Sigmoid colon (tissue), 7 donors: ENCODE data around the gene DZANK1. TPM values are rescaled to one million over a fixed set of nuclear protein-coding genes. Genes with fewer than 3 reads are reported as not detected.

Experiments
- DNase-seq: peaks from one replicate; pipeline ENCODE4 v3.0.0-alpha.2; 2019
- H3K27ac ChIP-seq, 4 donors: fragments of 200-600 bp; sonication (generic); one replicate each; pipeline ENCODE4 v1.5.1; 2016 to 2019; ENCODE audit warnings: mild to moderate bottlenecking in 1 of 4
- H3K27me3 ChIP-seq, 3 donors: fragments of 200-600 bp; sonication (generic); one replicate each; pipeline ENCODE4 v1.5.1; 2019; ENCODE audit warnings: mild to moderate bottlenecking in 1 of 3
- H3K36me3 ChIP-seq, 4 donors: fragments of 200-600 bp; sonication (generic); one replicate each; pipeline ENCODE4 v1.5.1; 2016 to 2019
- H3K4me1 ChIP-seq, 4 donors: fragments of 200-600 bp; sonication (generic); one replicate each; pipeline ENCODE4 v1.5.1; 2017 to 2019
- H3K4me3 ChIP-seq, 4 donors: fragments of 200-600 bp; sonication (generic); one replicate each; pipeline ENCODE4 v1.5.1; 2017 to 2019; ENCODE audit warnings: mild to moderate bottlenecking in 2 of 4, moderate library complexity in 1 of 4
- H3K9me3 ChIP-seq, 4 donors: fragments of 200-600 bp in 3 of 4; sonication (generic) in 3 of 4; one replicate each; pipeline versions ENCODE4 v1.5.1 to v1.6.1; 2013 to 2019
- EP300 ChIP-seq, 4 donors: sonication (generic); formaldehyde crosslinking; IDR thresholded peaks; one replicate each; pipeline ENCODE4 v1.6.1; 2017; ENCODE audit warnings: antibody characterized with exemption in 4 of 4
- POLR2A ChIP-seq, 2 donors: fragments of 450-650 bp; IDR thresholded peaks; one replicate each; pipeline ENCODE4 v1.6.1; 2016; ENCODE audit warnings: antibody characterized with exemption in 2 of 2, mild to moderate bottlenecking in 2 of 2, moderate library complexity in 2 of 2
- POLR2AphosphoS5 ChIP-seq, 4 donors: sonication (generic); formaldehyde crosslinking; IDR thresholded peaks; one replicate each; pipeline ENCODE4 v1.6.1; 2017; ENCODE audit warnings: antibody characterized with exemption in 4 of 4
- WGBS, 2 donors: extraction: QIAGEN DNeasy Blood & Tissue Kit; methylation state at CpG; one replicate each; pipeline ENCODE4 v1.1.7; 2013; 5-methylcytosine and 5-hydroxymethylcytosine counted together
- intact Hi-C: fragments of 100-400 bp; cut with DNase I; formaldehyde crosslinking; loops from one replicate; pipeline ENCODE4 v1.15.1; 2023
- polyA plus RNA-seq, 3 donors: library from polyadenylated mRNA; stranded (reverse); fragments of 200-250 nt; gene quantifications; one replicate each; pipeline ENCODE4 v1.2.3, GENCODE V29; 2013
- total RNA-seq, 4 donors: library from RNA; depleted of rRNA; stranded (reverse); fragments of >200 nt; gene quantifications; one replicate each; pipeline ENCODE4 v1.1.0, GENCODE V29; 2016
- TF ChIP-seq, protein P1 (sequence below), 4 experiments: fragments of 450-650 bp in 3 of 4; fragments of 200-600 bp in 1 of 4; IDR thresholded peaks; one replicate each; pipeline ENCODE4 v1.5.1; 2016 to 2019; ENCODE audit warnings: antibody characterized with exemption in 4 of 4, mild to moderate bottlenecking in 3 of 4, moderate library complexity in 2 of 4
- donor health status: healthy with polysubstance abuse.
- donor health status: Bipolar disorder and iron deficiency.
- donor health status: healthy.

The DZANK1 gene
- total and polyA plus RNA-seq, 7 donors, result 0.69 to 4.2 (median 1.9) TPM

DNA sequence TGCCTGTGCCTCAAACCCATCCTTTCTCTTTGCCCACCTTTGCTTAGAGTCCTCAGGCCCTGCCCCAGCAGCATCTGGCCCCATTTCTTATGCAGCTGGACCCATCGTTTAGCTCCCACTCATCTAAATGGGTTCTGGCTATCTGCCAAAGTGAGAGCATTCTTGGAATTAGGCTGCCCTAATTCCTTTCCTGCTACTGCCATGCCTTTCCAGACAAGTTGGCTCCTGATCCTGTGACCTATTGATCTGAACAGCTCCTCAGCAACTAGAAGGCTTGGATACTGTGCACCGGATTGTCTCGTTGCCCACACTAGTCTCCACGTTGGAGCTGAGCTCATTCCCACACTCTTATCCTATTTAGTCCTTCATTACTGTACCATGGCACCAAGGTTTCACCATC is 22.9 kb downstream of the DZANK1 start:
- TF ChIP-seq POLR2A (IDR thresholded peaks at IDR 0.05) (no peak), POLR2AphosphoS5 (IDR thresholded peaks at IDR 0.05) (no peak), EP300 (IDR thresholded peaks at IDR 0.05) (no peak)
- TF ChIP-seq, protein P1, sequence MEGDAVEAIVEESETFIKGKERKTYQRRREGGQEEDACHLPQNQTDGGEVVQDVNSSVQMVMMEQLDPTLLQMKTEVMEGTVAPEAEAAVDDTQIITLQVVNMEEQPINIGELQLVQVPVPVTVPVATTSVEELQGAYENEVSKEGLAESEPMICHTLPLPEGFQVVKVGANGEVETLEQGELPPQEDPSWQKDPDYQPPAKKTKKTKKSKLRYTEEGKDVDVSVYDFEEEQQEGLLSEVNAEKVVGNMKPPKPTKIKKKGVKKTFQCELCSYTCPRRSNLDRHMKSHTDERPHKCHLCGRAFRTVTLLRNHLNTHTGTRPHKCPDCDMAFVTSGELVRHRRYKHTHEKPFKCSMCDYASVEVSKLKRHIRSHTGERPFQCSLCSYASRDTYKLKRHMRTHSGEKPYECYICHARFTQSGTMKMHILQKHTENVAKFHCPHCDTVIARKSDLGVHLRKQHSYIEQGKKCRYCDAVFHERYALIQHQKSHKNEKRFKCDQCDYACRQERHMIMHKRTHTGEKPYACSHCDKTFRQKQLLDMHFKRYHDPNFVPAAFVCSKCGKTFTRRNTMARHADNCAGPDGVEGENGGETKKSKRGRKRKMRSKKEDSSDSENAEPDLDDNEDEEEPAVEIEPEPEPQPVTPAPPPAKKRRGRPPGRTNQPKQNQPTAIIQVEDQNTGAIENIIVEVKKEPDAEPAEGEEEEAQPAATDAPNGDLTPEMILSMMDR (IDR thresholded peaks at IDR 0.05), result no peak
- Histone ChIP-seq H3K9me3 (no peaks in the 10 kb centered on the region), H3K4me1 (no peaks in the 10 kb centered on the region), H3K27me3 (no peaks in the 10 kb centered on the region), H3K27ac (no peak overlapping the region), H3K4me3 (no peak overlapping the region), H3K36me3 (no peaks in the 10 kb centered on the region)
- no peak for DNase-seq
- intact Hi-C loops, result no loop called here
- 74 to 77% methylated on average over 4 of the region's 4 CpGs for WGBS, 2 donors

GRCh38 chr20:18440403-18440802 is 26.4 kb downstream of the DZANK1 start:
- TF ChIP-seq POLR2AphosphoS5 (IDR thresholded peaks at IDR 0.05), result no peak
- TF ChIP-seq POLR2A (IDR thresholded peaks at IDR 0.05), result no peak
- TF ChIP-seq, protein P1 (IDR thresholded peaks at IDR 0.05), result no peak
- TF ChIP-seq EP300 (IDR thresholded peaks at IDR 0.05), result no peak

GRCh38 chr20:18436847-18437246 is 30.0 kb downstream of the DZANK1 start:
- H3K9me3 ChIP-seq, result no peaks in the 10 kb centered on the region
- no peak overlapping the region for H3K4me3 ChIP-seq
- no peaks in the 10 kb centered on the region for H3K27me3 ChIP-seq
- WGBS, 2 donors, result 74 to 82% methylated on average over 2 of the region's 2 CpGs
- TF ChIP-seq EP300 (IDR thresholded peaks at IDR 0.05) (no peak), POLR2A (IDR thresholded peaks at IDR 0.05) (no peak)
- intact Hi-C loops, result no loop called here
- H3K36me3 ChIP-seq, result peaks cover 0 to 4% (median 0%) of the 10 kb centered on the region in 4 donors
- H3K4me1 ChIP-seq, result no peaks in the 10 kb centered on the region
- H3K27ac ChIP-seq, result no peak overlapping the region
- no peak for DNase-seq

More at GRCh38 chr20:18440403-18440802, 26.4 kb downstream of the DZANK1 start:
- H3K36me3 ChIP-seq, result no peaks in the 10 kb centered on the region
- 31 to 82% methylated on average over 1 of the region's 1 CpG for WGBS, 2 donors
- DNase-seq, result no peak
- H3K27ac ChIP-seq, result no peak overlapping the region
- H3K27me3 ChIP-seq, result no peaks in the 10 kb centered on the region
- H3K4me3 ChIP-seq, result no peak overlapping the region
- H3K4me1 ChIP-seq, result no peaks in the 10 kb centered on the region
- H3K9me3 ChIP-seq, result no peaks in the 10 kb centered on the region
- intact Hi-C loops, result no loop called here

DNA sequence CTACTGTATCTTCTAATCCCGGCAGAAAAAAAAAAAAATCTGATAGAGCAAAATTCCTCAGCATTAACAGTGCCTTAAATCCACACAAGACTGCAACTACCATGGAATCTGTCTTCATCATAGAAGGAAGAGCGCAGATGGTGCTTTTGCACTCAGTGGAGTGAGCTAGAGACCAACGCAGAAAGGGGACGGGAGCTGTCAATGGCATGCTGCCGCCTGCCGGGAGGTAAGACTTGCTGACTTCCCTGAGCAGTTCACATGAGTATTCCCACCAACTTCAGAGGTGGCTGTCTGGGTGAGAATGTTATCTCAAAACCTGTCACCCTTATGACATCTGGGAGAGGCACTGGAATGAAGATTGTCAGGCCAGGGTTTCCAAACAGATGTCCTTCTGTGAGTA is 35.6 kb downstream of the DZANK1 start:
- no peaks in the 10 kb centered on the region for H3K27me3 ChIP-seq
- H3K9me3 ChIP-seq, result no peaks in the 10 kb centered on the region
- no peak for DNase-seq
- H3K4me3 ChIP-seq, result no peak overlapping the region
- no peak overlapping the region for H3K27ac ChIP-seq
- TF ChIP-seq, protein P1 (IDR thresholded peaks at IDR 0.05), result no peak
- TF ChIP-seq POLR2A (IDR thresholded peaks at IDR 0.05) (no peak), POLR2AphosphoS5 (IDR thresholded peaks at IDR 0.05) (no peak), EP300 (IDR thresholded peaks at IDR 0.05) (no peak)
- H3K4me1 ChIP-seq, result peaks cover 0 to 8% (median 0%) of the 10 kb centered on the region in 4 donors
- 90 to 93% methylated on average over 6 of the region's 6 CpGs for WGBS, 2 donors
- intact Hi-C loops, result no loop called here
- H3K36me3 ChIP-seq, result peaks cover 0 to 4% (median 0%) of the 10 kb centered on the region in 4 donors

- DNase-seq, result no peak
- intact Hi-C loops, result no loop called here
- Histone ChIP-seq H3K36me3 (peaks cover 0 to 8% (median 0%) of the 10 kb centered on the region in 4 donors), H3K4me3 (no peak overlapping the region), H3K27ac (no peak overlapping the region), H3K9me3 (no peaks in the 10 kb centered on the region), H3K27me3 (no peaks in the 10 kb centered on the region), H3K4me1 (peaks cover 0 to 8% (median 0%) of the 10 kb centered on the region in 4 donors)
- WGBS, 2 donors, result 50 to 79% methylated on average over 9 of the region's 9 CpGs
- TF ChIP-seq POLR2AphosphoS5 (IDR thresholded peaks at IDR 0.05) (no peak), EP300 (IDR thresholded peaks at IDR 0.05) (no peak), POLR2A (IDR thresholded peaks at IDR 0.05) (no peak)
- TF ChIP-seq, protein P1 (IDR thresholded peaks at IDR 0.05), result no peak
Observed at GRCh38 chr20:18430172-18430826, 36.5 kb downstream of the DZANK1 start.
